Skeletal muscle cell (primary cell): ENCODE results near the gene TRABD2A.
"Not testable (repeated sequence)": the region's sequence is repeated elsewhere in the genome, so short reads cannot be mapped to it uniquely, and the experiment has no call there.

Experiments used
- DNase-seq: peaks from one replicate; pipeline ENCODE4 v3.0.0-alpha.2; 2010; ENCODE audit warnings: low read depth
- H3K4me3 ChIP-seq: 2 replicates; pipeline ENCODE4 v1.5.1; 2011; ENCODE audit warnings: low read depth, mild to moderate bottlenecking, control low read depth, low read length, moderate library complexity

Gene TRABD2A

DNA sequence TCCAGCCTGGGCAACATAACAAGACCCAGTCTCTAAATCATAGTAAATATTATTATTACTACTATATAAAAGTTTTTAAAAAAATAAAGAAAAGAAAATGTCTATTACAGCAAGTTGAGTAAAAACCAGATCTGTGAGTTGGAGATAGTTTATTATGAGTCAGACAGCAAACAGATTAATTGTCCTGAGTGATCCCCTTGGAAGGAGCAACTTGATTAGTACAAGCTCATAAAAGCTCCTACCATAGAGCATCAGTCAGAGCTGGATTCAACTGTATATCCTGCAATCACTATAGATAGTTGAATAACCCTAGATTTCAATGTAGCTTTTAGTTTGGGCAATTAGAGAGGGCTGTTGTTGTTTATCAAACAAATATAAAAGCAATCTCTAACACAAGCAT, 84.1 kb downstream of the TRABD2A start:
- no peak for DNase-seq
- H3K4me3 ChIP-seq, result no peak overlapping the region

- no peak for DNase-seq
- H3K4me3 ChIP-seq, result no peak overlapping the region
These were observed 87.2 kb downstream of the TRABD2A start for GRCh38 chr2:84793641-84794040.

- DNase-seq, result peak; percentile 23
- no peak overlapping the region for H3K4me3 ChIP-seq
These were observed 87.9 kb downstream of the TRABD2A start for GRCh38 chr2:84792856-84793522.

- H3K4me3 ChIP-seq, result no peak overlapping the region
- no peak for DNase-seq
These were observed 92.4 kb downstream of the TRABD2A start for GRCh38 chr2:84788498-84788897.

DNA sequence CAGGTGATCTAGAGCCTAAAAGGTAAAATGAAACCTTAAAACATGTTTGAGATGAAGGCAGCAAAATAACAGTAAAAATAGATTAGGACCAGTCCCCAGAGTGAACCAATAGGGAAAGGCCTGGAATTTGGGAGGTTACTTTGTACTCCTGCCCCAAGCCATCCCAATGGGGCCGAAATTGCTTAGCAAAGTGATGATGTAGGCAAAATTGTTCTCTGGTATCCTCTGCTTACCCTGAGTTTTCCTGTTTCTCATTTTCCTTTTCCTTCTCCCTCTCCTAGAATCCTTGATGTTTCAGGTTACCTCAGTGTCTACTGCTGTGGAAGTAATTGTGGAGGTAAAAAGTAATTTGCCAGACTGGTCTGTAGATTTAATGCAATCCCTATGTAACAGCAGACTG, 92.9 kb downstream of the TRABD2A start:
- H3K4me3 ChIP-seq, result no peak overlapping the region
- no peak for DNase-seq

- no peak for DNase-seq
- no peak overlapping the region for H3K4me3 ChIP-seq
These were observed 94.3 kb downstream of the TRABD2A start for GRCh38 chr2:84786601-84787000.

GRCh38 chr2:84785950-84786349, 94.9 kb downstream of the TRABD2A start:
- no peak overlapping the region for H3K4me3 ChIP-seq

DNA sequence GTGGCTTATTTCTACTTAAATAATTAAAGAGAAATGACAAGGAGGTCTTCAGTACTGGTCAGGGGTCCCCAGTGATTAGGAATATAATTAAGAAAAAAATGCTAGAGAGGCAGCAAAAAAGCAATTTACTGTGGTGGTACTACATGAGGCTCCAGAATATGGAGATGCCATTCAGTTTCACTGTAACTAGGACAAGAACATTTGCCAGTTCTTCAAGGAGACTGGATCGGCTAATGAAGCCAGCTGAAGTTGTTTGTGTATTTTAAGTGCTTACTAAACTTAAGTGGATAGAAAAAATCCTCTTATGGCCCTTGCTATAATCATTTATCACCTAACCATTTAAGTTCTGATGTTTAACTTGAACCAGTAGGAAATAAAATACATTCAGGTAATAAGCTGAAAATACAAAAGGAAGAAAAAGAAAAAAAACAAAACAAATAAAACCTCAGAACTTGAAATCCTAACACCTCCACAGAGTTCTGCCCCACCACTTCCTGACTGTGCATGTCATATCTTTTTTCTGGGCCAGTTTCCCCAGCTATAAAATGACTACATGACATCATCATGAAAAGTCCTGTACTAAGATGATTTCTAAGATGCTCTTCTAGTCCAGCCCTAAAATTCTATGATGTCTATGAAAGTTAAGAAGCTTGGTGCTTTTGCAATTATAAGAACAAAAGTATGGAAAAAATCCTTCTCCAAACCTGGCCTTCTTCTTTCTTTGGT, 98.0 kb downstream of the TRABD2A start:
- no peak for DNase-seq
- no peak overlapping the region for H3K4me3 ChIP-seq

More at GRCh38 chr2:84785950-84786349, 94.9 kb downstream of the TRABD2A start:
- DNase-seq, result no peak

GRCh38 chr2:84781942-84782716, 98.8 kb downstream of the TRABD2A start:
- DNase-seq, result no peak
- no peak overlapping the region for H3K4me3 ChIP-seq

- H3K4me3 ChIP-seq, result no peak overlapping the region
- DNase-seq, result no peak
These were observed 101.1 kb downstream of the TRABD2A start for GRCh38 chr2:84779781-84780180.

- no peak overlapping the region for H3K4me3 ChIP-seq
- no peak for DNase-seq
These were observed 101.8 kb downstream of the TRABD2A start for GRCh38 chr2:84778911-84779690.

GRCh38 chr2:84776011-84776410, 104.9 kb downstream of the TRABD2A start:
- DNase-seq, result no peak
- no peak overlapping the region for H3K4me3 ChIP-seq

- H3K4me3 ChIP-seq, DNase-seq: not testable (repeated sequence)
These were observed 107.3 kb downstream of the TRABD2A start for GRCh38 chr2:84773562-84773961.
